AG09319 (cell line): ENCODE data around the gene COL4A2.

Source experiments
- DNase-seq: peaks from one replicate; pipeline ENCODE4 v3.0.0-alpha.2; 2010; ENCODE audit warnings: low read depth; ENCODE audit errors: extremely low read depth
- CTCF ChIP-seq: IDR thresholded peaks from 2 replicates; pipeline ENCODE4 v1.5.1; 2011; ENCODE audit warnings: low read depth, mild to moderate bottlenecking, inconsistent platforms, low read length, moderate library complexity

Gene COL4A2

DNA sequence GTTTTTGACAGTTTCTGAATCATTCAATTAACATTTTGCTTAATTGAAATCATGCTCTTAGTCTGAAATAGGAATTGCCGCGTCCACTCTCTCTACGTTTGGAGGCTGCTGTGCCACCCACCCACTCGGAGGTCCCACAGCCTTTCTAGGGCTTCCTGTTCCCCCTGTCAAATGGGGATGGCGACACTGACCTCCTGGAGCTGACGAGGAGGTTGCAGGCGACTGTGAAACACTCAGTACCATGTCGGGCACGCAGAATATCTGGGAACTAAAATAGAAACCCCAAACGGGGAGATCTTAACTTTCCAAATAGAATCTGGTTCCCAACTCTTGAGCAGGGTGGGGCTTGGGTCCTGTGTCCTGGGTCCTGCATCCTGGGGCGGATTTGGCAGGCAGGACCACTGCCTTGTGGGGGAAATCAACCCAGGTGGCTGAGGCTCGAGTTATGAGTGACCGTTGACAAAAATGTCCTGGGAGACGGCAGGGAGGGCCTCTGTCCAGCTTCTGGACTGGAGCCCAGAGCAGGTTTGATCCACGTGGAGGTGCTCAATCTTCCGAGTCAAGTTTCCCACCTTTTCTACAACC lies 129.8 kb downstream of the COL4A2 start:
- DNase-seq = no peak
- no peak for TF ChIP-seq CTCF

DNA sequence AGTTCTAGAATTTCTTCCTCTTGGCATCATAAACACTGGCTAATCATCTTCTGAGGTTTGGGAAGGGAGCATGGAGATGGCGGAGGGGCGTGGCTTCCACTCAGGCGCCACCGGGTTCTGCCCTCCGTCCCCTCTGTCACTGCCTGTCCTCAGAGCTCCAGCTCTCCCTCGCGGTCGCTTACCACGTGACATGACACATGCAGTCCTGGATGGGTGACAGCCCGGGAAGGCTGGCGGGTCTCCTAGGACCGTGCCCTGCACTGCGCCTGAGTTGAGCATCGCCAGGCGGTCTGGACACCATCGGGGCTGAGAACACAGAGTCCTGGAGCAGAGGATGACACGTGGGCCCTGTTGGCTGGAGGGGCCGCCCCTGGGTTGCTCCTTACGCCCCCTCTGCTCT lies 131.1 kb downstream of the COL4A2 start:
- no peak for TF ChIP-seq CTCF
- no peak for DNase-seq

DNA sequence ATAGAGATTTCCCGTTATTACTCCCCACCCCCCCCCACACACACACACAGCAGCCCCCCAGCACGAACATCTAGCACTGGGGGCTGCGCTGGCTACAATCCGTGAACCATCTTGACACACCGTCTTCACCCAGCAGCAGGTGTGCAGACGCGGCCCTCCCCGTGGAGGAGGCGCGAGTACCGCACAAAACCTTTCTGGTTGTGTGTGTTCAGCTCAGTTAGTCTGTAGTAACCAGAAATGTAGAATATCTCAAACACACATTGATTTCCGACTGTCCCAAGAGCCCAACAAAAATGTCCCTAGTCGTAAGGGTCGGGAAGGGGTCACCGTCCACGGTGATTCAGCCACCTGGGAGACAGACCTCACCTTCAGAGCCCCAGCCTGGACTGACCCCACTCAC lies 131.7 kb downstream of the COL4A2 start:
- TF ChIP-seq CTCF = no peak
- DNase-seq = no peak

DNA sequence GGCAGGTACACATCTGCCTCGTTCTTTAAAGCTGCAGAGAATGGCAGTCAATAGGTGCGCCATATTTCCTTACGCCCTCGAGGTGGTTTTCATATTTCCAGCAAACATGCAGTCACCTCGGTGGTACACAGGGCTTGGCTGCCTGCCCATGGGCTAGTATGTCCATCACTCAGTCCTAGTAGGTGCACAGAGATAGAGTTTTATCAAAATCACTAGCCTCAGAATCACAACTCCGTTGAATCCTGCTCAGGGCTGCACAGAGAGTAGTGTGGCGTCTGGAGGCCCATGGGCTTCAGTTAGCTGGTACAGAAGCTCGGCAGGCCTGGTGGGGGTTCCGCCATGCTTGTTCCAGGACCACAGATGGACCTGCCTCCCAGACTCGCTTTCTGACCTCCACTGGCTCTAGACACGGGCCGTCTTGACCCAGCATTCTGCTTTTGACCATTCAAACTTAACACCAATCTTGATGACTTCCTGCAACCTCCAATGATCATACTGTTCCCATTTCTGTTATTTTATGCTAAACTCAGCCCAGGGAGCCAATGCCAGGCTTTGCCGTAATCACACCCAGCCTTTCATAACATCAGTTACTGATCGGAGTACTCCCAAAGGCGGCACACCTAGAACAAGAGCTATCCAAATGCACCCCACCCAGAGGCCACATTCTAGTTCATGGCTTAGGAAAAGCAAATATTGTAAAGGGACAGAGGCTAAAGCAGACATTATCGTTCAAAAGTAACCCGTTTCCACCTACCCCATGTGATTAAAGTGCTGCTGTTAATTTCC lies 134.1 kb downstream of the COL4A2 start:
- TF ChIP-seq CTCF = no peak
- DNase-seq = no peak

DNA sequence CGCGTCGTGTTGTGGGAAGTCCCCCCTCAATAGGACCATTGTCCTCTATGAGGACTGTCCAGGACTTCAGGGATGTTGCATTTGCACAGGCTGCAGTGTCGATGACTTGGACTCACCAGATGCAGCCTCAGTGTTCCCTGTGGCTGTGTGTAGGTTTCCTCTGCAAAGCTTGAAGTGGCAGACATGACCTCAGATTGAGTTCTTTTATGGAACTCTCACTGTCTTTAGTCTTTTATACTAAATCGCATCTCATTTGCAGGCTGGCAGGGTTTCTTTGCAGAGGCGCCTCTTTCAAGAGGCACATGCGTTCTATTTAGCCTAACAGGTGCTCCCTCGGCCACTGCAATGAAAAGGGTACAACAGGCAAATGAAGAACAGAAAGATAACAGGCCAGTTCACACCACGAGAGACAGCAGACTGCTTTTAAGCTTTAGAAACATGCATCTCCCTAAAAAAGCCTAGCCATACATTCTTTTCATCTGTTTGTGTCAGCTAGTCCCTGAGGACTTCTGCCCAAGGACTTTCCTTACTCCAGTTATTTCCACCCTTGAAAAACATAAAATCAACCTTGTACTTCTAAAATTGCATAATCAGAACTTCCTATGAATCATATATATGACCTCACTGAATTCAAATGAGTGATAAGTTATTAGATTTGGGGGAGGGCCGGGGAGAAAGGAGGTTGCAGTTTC lies 136.0 kb downstream of the COL4A2 start:
- DNase-seq = no peak
- no peak for TF ChIP-seq CTCF

DNA sequence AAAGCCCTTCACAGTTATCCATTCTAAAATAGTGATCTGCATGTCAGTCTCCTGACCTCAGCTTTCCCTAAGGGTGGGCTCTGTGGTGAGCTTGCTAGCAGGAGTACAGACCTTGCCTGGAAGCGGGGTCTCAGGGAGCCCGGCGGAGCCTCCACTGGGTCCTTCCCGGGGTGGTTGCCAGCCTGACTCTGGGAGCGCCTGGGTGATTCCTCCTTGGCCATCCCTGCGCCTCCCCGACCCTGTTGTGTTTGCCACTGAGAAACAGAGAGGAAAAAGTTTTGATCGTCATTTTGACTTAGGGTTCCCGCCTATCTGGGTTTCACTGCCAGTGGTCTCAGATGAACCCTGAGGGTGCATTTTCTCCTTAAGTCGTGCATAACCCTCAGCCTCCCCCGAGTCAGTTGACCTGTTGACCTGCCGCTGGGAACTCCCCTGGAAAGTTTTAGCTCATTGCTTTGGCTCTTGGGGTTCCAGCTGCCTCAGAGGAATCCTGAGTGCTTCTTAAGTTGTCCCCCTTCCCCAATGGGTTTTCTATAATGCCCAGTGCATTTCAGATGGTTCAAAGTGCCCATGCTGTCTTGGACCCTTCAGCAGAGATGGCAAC lies 136.6 kb downstream of the COL4A2 start:
- TF ChIP-seq CTCF = no peak
- DNase-seq = no peak

- TF ChIP-seq CTCF = peak; percentile 44
- no peak for DNase-seq
Observed at GRCh38 chr13:110444226-110444653, 137.2 kb downstream of the COL4A2 start.
